H1 (cell line): ENCODE results near the gene ZNF423.

Source experiments
- CTCF ChIP-seq, 3 experiments: IDR thresholded peaks; 1 replicate in 2 of 3; 2 replicates in 1 of 3; pipeline versions ENCODE4 v1.5.1 to v1.6.1; 2011; ENCODE audit warnings: low read length in 3 of 3, mild to moderate bottlenecking in 3 of 3, inconsistent platforms in 2 of 3, low read depth in 1 of 3, moderate library complexity in 1 of 3; ENCODE audit not compliant: insufficient read depth in 1 of 3; ENCODE audit errors: control extremely low read depth in 1 of 3
- EZH2 ChIP-seq: fragments of 200-600 bp; sonication (generic); IDR thresholded peaks from 2 replicates; pipeline ENCODE4 v1.7.1; 2012; ENCODE audit warnings: low read depth, mild to moderate bottlenecking, moderate library complexity, low read length, inconsistent platforms; ENCODE audit not compliant: severe bottlenecking
- GABPA ChIP-seq: IDR thresholded peaks from 2 replicates; pipeline ENCODE4 v1.6.1; 2011; ENCODE audit warnings: mild to moderate bottlenecking, low read length, moderate library complexity, borderline replicate concordance; ENCODE audit not compliant: insufficient read depth
- JUN ChIP-seq: IDR thresholded peaks from 2 replicates; pipeline ENCODE4 v1.6.1; 2011; ENCODE audit warnings: low read depth, mild to moderate bottlenecking, improper control_type of control experiment, low read length
- KDM5A ChIP-seq: fragments of 200-600 bp; IDR thresholded peaks from 2 replicates; pipeline ENCODE4 v1.7.1; 2012; ENCODE audit warnings: mild to moderate bottlenecking, low read length, inconsistent platforms, mixed read lengths
- PHF8 ChIP-seq: fragments of 200-600 bp; sonication (generic); conservative IDR thresholded peaks from 2 replicates; pipeline ENCODE4 v1.7.1; 2012; ENCODE audit warnings: low read depth, mild to moderate bottlenecking, inconsistent platforms, low read length, moderate library complexity
- POLR2A ChIP-seq, 2 experiments: IDR thresholded peaks; 1 replicate in 1 of 2; 2 replicates in 1 of 2; pipeline ENCODE4 v1.6.1; 2011; ENCODE audit warnings: low read depth in 2 of 2, low read length in 2 of 2, mild to moderate bottlenecking in 2 of 2; ENCODE audit errors: control extremely low read depth in 1 of 2
- RAD21 ChIP-seq, 2 experiments: IDR thresholded peaks in 1 of 2; conservative IDR thresholded peaks in 1 of 2; 2 replicates each; pipeline ENCODE4 v1.6.1; 2011; ENCODE audit warnings: low read depth in 2 of 2, low read length in 2 of 2, improper control_type of control experiment in 1 of 2, inconsistent platforms in 1 of 2, mild to moderate bottlenecking in 1 of 2, moderate library complexity in 1 of 2
- RFX5 ChIP-seq: IDR thresholded peaks from 2 replicates; pipeline ENCODE4 v1.6.1; 2011; ENCODE audit warnings: low read depth, low read length, improper control_type of control experiment, borderline replicate concordance
- SIN3A ChIP-seq, 2 experiments: IDR thresholded peaks in 1 of 2; conservative IDR thresholded peaks in 1 of 2; 2 replicates each; pipeline ENCODE4 v1.6.1; 2011 to 2012; ENCODE audit warnings: low read length in 2 of 2, improper control_type of control experiment in 1 of 2, low read depth in 1 of 2, mild to moderate bottlenecking in 1 of 2
- SP1 ChIP-seq: IDR thresholded peaks from 2 replicates; pipeline ENCODE4 v1.6.1; 2011; ENCODE audit warnings: low read depth, low read length
- SP4 ChIP-seq: IDR thresholded peaks from 2 replicates; pipeline ENCODE4 v1.6.1; 2012; ENCODE audit warnings: low read length, inconsistent platforms
- TCF12 ChIP-seq: IDR thresholded peaks from 2 replicates; pipeline ENCODE4 v1.6.1; 2011; ENCODE audit warnings: low read depth, mild to moderate bottlenecking, low read length
- ZNF274 ChIP-seq: IDR thresholded peaks from 2 replicates; pipeline ENCODE4 v1.7.0; 2012; ENCODE audit warnings: low read length, borderline replicate concordance; ENCODE audit errors: extremely low read depth

- TF ChIP-seq TCF12 (no peak), PHF8 (no peak), EZH2 (no peak), RFX5 (no peak), SP4 (no peak), KDM5A (no peak), CTCF (IDR thresholded peaks at IDR 0.05; ENCODE audit: control extremely low read depth in 1 of 3, insufficient read depth in 1 of 3, low read depth in 1 of 3, low read length in 3 of 3) (no peak), JUN (no peak), RAD21 (IDR thresholded peaks at IDR 0.05 in 1 of 2, conservative IDR thresholded peaks at IDR 0.05 in 1 of 2; ENCODE audit: low read depth in 2 of 2, low read length in 2 of 2) (no peak), SP1 (no peak), GABPA (no peak), ZNF274 (no peak), SIN3A (conservative IDR thresholded peaks at IDR 0.05 in 1 of 2, IDR thresholded peaks at IDR 0.05 in 1 of 2; ENCODE audit: low read depth in 1 of 2, low read length in 2 of 2) (no peak), POLR2A (IDR thresholded peaks at IDR 0.05; ENCODE audit: control extremely low read depth in 1 of 2, low read depth in 2 of 2, low read length in 2 of 2) (no peak)
Observed at GRCh38 chr16:49653577-49653976, 202.3 kb downstream of the ZNF423 start.
